GM23338 (cell line): ENCODE data around the gene STPG1. TPM values are rescaled to one million over a fixed set of nuclear protein-coding genes. Genes with fewer than 3 reads are reported as not detected.

Experiments
- ATAC-seq: fragments of 200-7000 bp; cut with Tn5 transposase; 3 replicates; pipeline ENCODE4 v1.9.1; 2020
- DNase-seq: peaks from one replicate; pipeline ENCODE4 v3.0.0-alpha.2; 2015; ENCODE audit warnings: low spot score
- H2AFZ ChIP-seq: fragments of 200-600 bp; sonication (generic); 2 replicates; pipeline ENCODE4 v1.8.0; 2016; ENCODE audit warnings: antibody characterized with exemption, mild to moderate bottlenecking, moderate library complexity
- H3F3A ChIP-seq: fragments of 200-600 bp; sonication (generic); replicated peaks from 2 replicates; pipeline ENCODE4 v1.8.0; 2017; ENCODE audit warnings: antibody characterized with exemption, mixed run types, low read depth
- H3K27ac ChIP-seq: fragments of 200-600 bp; sonication (generic); 2 replicates; pipeline ENCODE4 v1.6.1; 2016; ENCODE audit warnings: low read depth
- H3K27me3 ChIP-seq: fragments of 200-600 bp; sonication (generic); 2 replicates; pipeline ENCODE4 v1.8.0; 2016; ENCODE audit warnings: mild to moderate bottlenecking, mixed run types, moderate library complexity; ENCODE audit not compliant: insufficient read depth
- H3K36me3 ChIP-seq: fragments of 200-600 bp; sonication (generic); 2 replicates; pipeline ENCODE4 v1.8.0; 2016; ENCODE audit warnings: mild to moderate bottlenecking; ENCODE audit not compliant: insufficient read depth
- H3K4me1 ChIP-seq: fragments of 200-600 bp; sonication (generic); 2 replicates; pipeline ENCODE4 v1.8.0; 2016; ENCODE audit warnings: mild to moderate bottlenecking, moderate library complexity; ENCODE audit not compliant: insufficient read depth
- H3K4me2 ChIP-seq: fragments of 200-600 bp; sonication (generic); 2 replicates; pipeline ENCODE4 v1.7.1; 2017; ENCODE audit warnings: mixed run types
- H3K4me3 ChIP-seq: fragments of 200-600 bp; sonication (generic); 2 replicates; pipeline ENCODE4 v1.6.1; 2016; ENCODE audit warnings: mixed run types
- H3K79me2 ChIP-seq: fragments of 200-600 bp; sonication (generic); replicated peaks from 2 replicates; pipeline ENCODE4 v1.8.0; 2017; ENCODE audit warnings: mild to moderate bottlenecking; ENCODE audit not compliant: insufficient read depth
- H3K9me2 ChIP-seq: fragments of 200-600 bp; sonication (generic); 2 replicates; pipeline ENCODE4 v1.8.0; 2017; ENCODE audit not compliant: insufficient read depth
- H4K20me1 ChIP-seq: fragments of 200-600 bp; sonication (generic); replicated peaks from 2 replicates; pipeline ENCODE4 v1.8.0; 2017; ENCODE audit warnings: mild to moderate bottlenecking; ENCODE audit not compliant: insufficient read depth
- H3K27ac Mint-ChIP-seq: 2 replicates; pipeline ENCODE4 v1.8.0; 2020; ENCODE audit warnings: inconsistent platforms, mild to moderate bottlenecking, moderate library complexity, mixed read lengths
- H3K27me3 Mint-ChIP-seq: 3 replicates; pipeline ENCODE4 v1.8.0; 2022; ENCODE audit warnings: low read depth, mild to moderate bottlenecking, moderate library complexity, mixed read lengths, inconsistent platforms; ENCODE audit not compliant: insufficient read depth, poor library complexity
- H3K36me3 Mint-ChIP-seq: 3 replicates; pipeline ENCODE4 v1.8.0; 2021; ENCODE audit warnings: low read depth, mild to moderate bottlenecking, inconsistent platforms, moderate library complexity, mixed read lengths
- H3K4me1 Mint-ChIP-seq: 3 replicates; pipeline ENCODE4 v1.8.0; 2020; ENCODE audit warnings: mild to moderate bottlenecking, inconsistent platforms, mixed read lengths
- H3K4me3 Mint-ChIP-seq: 3 replicates; pipeline ENCODE4 v1.8.0; 2021; ENCODE audit warnings: moderate library complexity, mild to moderate bottlenecking, inconsistent platforms, mixed read lengths
- H3K9me3 Mint-ChIP-seq: 3 replicates; pipeline ENCODE4 v1.8.0; 2020; ENCODE audit warnings: moderate library complexity, mild to moderate bottlenecking, inconsistent platforms, mixed read lengths
- CTCF ChIP-seq, 2 experiments: fragments of 200-600 bp in 1 of 2; sonication (generic) in 1 of 2; conservative IDR thresholded peaks; 2 replicates each; pipeline versions ENCODE4 v1.5.1 to v1.6.1; 2016 to 2017; ENCODE audit warnings: antibody characterized with exemption in 2 of 2, low read depth in 2 of 2, mild to moderate bottlenecking in 2 of 2, moderate library complexity in 1 of 2
- ETS1 ChIP-seq: IDR thresholded peaks from 2 replicates; pipeline ENCODE4 v1.6.1; 2016; ENCODE audit warnings: antibody characterized with exemption
- EZH2phosphoT487 ChIP-seq: fragments of 200-600 bp; sonication (generic); IDR thresholded peaks from one replicate; pipeline ENCODE4 v1.8.1; 2018; ENCODE audit warnings: antibody characterized with exemption; ENCODE audit not compliant: unreplicated experiment
- JUNB ChIP-seq: IDR thresholded peaks from one replicate; pipeline ENCODE4 v1.6.1; 2016; ENCODE audit warnings: antibody characterized with exemption; ENCODE audit not compliant: unreplicated experiment
- NANOG ChIP-seq: IDR thresholded peaks from 2 replicates; pipeline ENCODE4 v1.6.1; 2016; ENCODE audit warnings: antibody characterized with exemption, borderline replicate concordance
- POLR2AphosphoS5 ChIP-seq: IDR thresholded peaks from 2 replicates; pipeline ENCODE4 v1.6.1; 2016; ENCODE audit warnings: antibody characterized with exemption, low read depth
- REST ChIP-seq: IDR thresholded peaks from one replicate; pipeline ENCODE4 v1.6.1; 2018; ENCODE audit warnings: antibody characterized with exemption; ENCODE audit not compliant: unreplicated experiment
- STAT1 ChIP-seq: IDR thresholded peaks from one replicate; pipeline ENCODE4 v1.6.1; 2016; ENCODE audit warnings: antibody characterized with exemption; ENCODE audit not compliant: unreplicated experiment
- ZNF114 ChIP-seq: fragments of 250-450 bp; sonication (Bioruptor Pico); IDR thresholded peaks from 2 replicates; pipeline ENCODE4 v1.5.0; 2020; ENCODE audit warnings: mild to moderate bottlenecking, moderate library complexity
- ZNF331 ChIP-seq: fragments of 250-450 bp; sonication (Bioruptor Pico); IDR thresholded peaks from 2 replicates; pipeline ENCODE4 v1.5.0; 2020; ENCODE audit warnings: low read depth, mild to moderate bottlenecking, moderate library complexity
- polyA plus RNA-seq: library from polyadenylated mRNA; unstranded; fragments of >200 nt; fragmentation: Nextera tagmentation; extraction: Ambion mirVana; gene quantifications from 2 replicates; pipeline ENCODE4 v1.2.1, GENCODE V29; 2016
- total RNA-seq: library from RNA; depleted of rRNA; stranded (reverse); fragments of >200 nt; shearing (Covaris generic); gene quantifications from 2 replicates; pipeline ENCODE4 v1.2.3, GENCODE V29; 2014

The STPG1 gene
- total and polyA plus RNA-seq, 2 experiments from 2014 or later, result 8.2 to 11.4 TPM

GRCh38 chr1:24416666-24417391 is 3.2 kb upstream of the STPG1 start (continued):
- TF ChIP-seq REST (no peak), POLR2AphosphoS5 (no peak), NANOG (no peak), EZH2phosphoT487 (no peak), ZNF114 (CRISPR knock-in tag) (no peak), ETS1 (no peak)

- Mint-ChIP-seq H3K4me1 (peaks cover 25% of the 10 kb centered on the region), H3K4me3 (peak overlapping the region; percentile 97), H3K36me3 (peaks cover 3% of the 10 kb centered on the region), H3K27ac (no peak overlapping the region), H3K9me3 (no peaks in the 10 kb centered on the region), H3K27me3 (peaks cover 6% of the 10 kb centered on the region)
- peaks cover 18% of the 10 kb centered on the region for H3K4me1 ChIP-seq
- no peak overlapping the region for H3K27ac ChIP-seq
- peak overlapping the region; percentile 72 for H2AFZ ChIP-seq
- no peaks in the 10 kb centered on the region for H4K20me1 ChIP-seq
- peak overlapping the region; percentile 68 for H3K4me3 ChIP-seq
- no peaks in the 10 kb centered on the region; the same call in 1 of the 2 replicates for H3K36me3 ChIP-seq
- no peaks in the 10 kb centered on the region for H3K27me3 ChIP-seq
- H3K79me2 ChIP-seq, result peaks cover 9% of the 10 kb centered on the region; the same call in 1 of the 2 replicates
- DNase-seq (peak; percentile 53), ATAC-seq (peak; percentile 4)
- H3K9me2 ChIP-seq, result no peaks in the 10 kb centered on the region
- peak overlapping the region; percentile 88 for H3K4me2 ChIP-seq
- peaks cover 6% of the 10 kb centered on the region for H3F3A ChIP-seq
- TF ChIP-seq REST, result no peak
- no peak for TF ChIP-seq ETS1
- no peak for TF ChIP-seq EZH2phosphoT487
- TF ChIP-seq POLR2AphosphoS5, result no peak
- no peak for TF ChIP-seq STAT1
- TF ChIP-seq ZNF331 (CRISPR knock-in tag), result no peak
- no peak for TF ChIP-seq CTCF (conservative IDR thresholded peaks at IDR 0.05; ENCODE audit: low read depth in 2 of 2)
- no peak for TF ChIP-seq NANOG
- TF ChIP-seq JUNB, result no peak
Observed at GRCh38 chr1:24415910-24416665, 2.5 kb upstream of the STPG1 start.
